Neural cell (in vitro differentiated cells): ENCODE results near the gene REPS2. TPM values are rescaled to one million over a fixed set of nuclear protein-coding genes. Genes with fewer than 3 reads are reported as not detected.

Experiments used
- H2AFZ ChIP-seq: fragments of 200-600, 300-800 bp; sonication (generic), shearing (Covaris generic); 2 replicates; pipeline ENCODE4 v1.6.0; 2014; ENCODE audit warnings: low read depth, mild to moderate bottlenecking, antibody characterized with exemption, low read length, moderate library complexity
- H3F3A ChIP-seq: fragments of 200-600 bp; shearing (Covaris generic); 2 replicates; pipeline ENCODE4 v1.6.1; 2016; ENCODE audit warnings: mild to moderate bottlenecking, moderate library complexity, mixed read lengths, antibody characterized with exemption, low read length; ENCODE audit not compliant: insufficient read depth, poor library complexity, severe bottlenecking
- H3K27ac ChIP-seq: fragments of 200-600, 300-800 bp; sonication (generic), shearing (Covaris generic); 2 replicates; pipeline ENCODE4 v1.5.1; 2014; ENCODE audit warnings: mild to moderate bottlenecking, low read length, moderate library complexity
- H3K27me3 ChIP-seq: fragments of 300-800, 200-600 bp; sonication (generic), shearing (Covaris generic); 2 replicates; pipeline ENCODE4 v1.6.0; 2014; ENCODE audit warnings: mild to moderate bottlenecking, low read depth, low read length, moderate library complexity; ENCODE audit not compliant: insufficient read depth
- H3K36me3 ChIP-seq: fragments of 300-800, 200-600 bp; sonication (generic), shearing (Covaris generic); 2 replicates; pipeline ENCODE4 v1.5.1; 2014; ENCODE audit warnings: mild to moderate bottlenecking, antibody characterized with exemption, low read length, moderate library complexity; ENCODE audit not compliant: insufficient read depth
- H3K4me2 ChIP-seq: fragments of 300-800, 200-600 bp; sonication (generic), shearing (Covaris generic); 2 replicates; pipeline ENCODE4 v1.6.0; 2014; ENCODE audit warnings: mild to moderate bottlenecking, low read length
- H3K4me3 ChIP-seq: fragments of 300-800, 200-600 bp; sonication (generic), shearing (Covaris generic); 2 replicates; pipeline ENCODE4 v1.5.1; 2014; ENCODE audit warnings: mild to moderate bottlenecking, low read length, moderate library complexity
- H3K79me2 ChIP-seq: fragments of 200-600 bp; shearing (Covaris generic); replicated peaks from 2 replicates; pipeline ENCODE4 v1.6.0; 2014; ENCODE audit warnings: mild to moderate bottlenecking, low read length, moderate library complexity; ENCODE audit not compliant: insufficient read depth
- H3K9ac ChIP-seq: fragments of 300-800, 200-600 bp; sonication (generic), shearing (Covaris generic); 2 replicates; pipeline ENCODE4 v1.6.1; 2016; ENCODE audit warnings: mild to moderate bottlenecking, low read length, mixed read lengths
- H3K9me2 ChIP-seq: fragments of 200-600 bp; shearing (Covaris generic); 2 replicates; pipeline ENCODE4 v1.6.1; 2016; ENCODE audit warnings: mild to moderate bottlenecking, low read length, mixed read lengths; ENCODE audit not compliant: insufficient read depth
- H3K9me3 ChIP-seq: fragments of 200-600, 300-800 bp; sonication (generic), shearing (Covaris generic); 2 replicates; pipeline ENCODE4 v1.6.1; 2016; ENCODE audit warnings: mild to moderate bottlenecking, mixed run types, low read length, moderate library complexity, mixed read lengths
- H4K20me1 ChIP-seq: fragments of 200-600 bp; shearing (Covaris generic); 2 replicates; pipeline ENCODE4 v1.6.1; 2016; ENCODE audit warnings: mild to moderate bottlenecking, mixed run types; ENCODE audit not compliant: insufficient read depth
- EP300 ChIP-seq: fragments of 450-650 bp; conservative IDR thresholded peaks from 2 replicates; pipeline ENCODE4 v1.6.1; 2014; ENCODE audit warnings: antibody characterized with exemption, mild to moderate bottlenecking, moderate library complexity; ENCODE audit not compliant: poor library complexity, severe bottlenecking
- EZH2 ChIP-seq: fragments of 200-600, 300-800 bp; shearing (Covaris generic), sonication (generic); IDR thresholded peaks from 2 replicates; pipeline ENCODE4 v1.6.1; 2014; ENCODE audit warnings: antibody characterized with exemption, low read length, borderline replicate concordance, mild to moderate bottlenecking; ENCODE audit not compliant: insufficient read depth, poor library complexity, severe bottlenecking
- MXI1 ChIP-seq: fragments of 450-650 bp; conservative IDR thresholded peaks from 2 replicates; pipeline ENCODE4 v1.6.1; 2014; ENCODE audit warnings: antibody characterized with exemption, mild to moderate bottlenecking; ENCODE audit not compliant: poor library complexity, severe bottlenecking
- POLR2AphosphoS5 ChIP-seq: IDR thresholded peaks from 2 replicates; pipeline ENCODE4 v1.6.1; 2012
- RAD21 ChIP-seq: fragments of 450-650 bp; conservative IDR thresholded peaks from 2 replicates; pipeline ENCODE4 v1.6.1; 2014; ENCODE audit warnings: antibody characterized with exemption, mild to moderate bottlenecking, moderate library complexity
- SMC3 ChIP-seq: fragments of 450-650 bp; conservative IDR thresholded peaks from 2 replicates; pipeline ENCODE4 v1.6.1; 2014; ENCODE audit warnings: antibody characterized with exemption, mild to moderate bottlenecking, moderate library complexity; ENCODE audit not compliant: poor library complexity
- TAF1 ChIP-seq: IDR thresholded peaks from 2 replicates; pipeline ENCODE4 v1.6.1; 2012; ENCODE audit warnings: low read depth
- polyA plus RNA-seq: library from polyadenylated mRNA; depleted of rRNA; stranded (reverse); fragments of >200 nt; gene quantifications from 2 replicates; pipeline ENCODE4 v1.2.3, GENCODE V29; 2014
- TF ChIP-seq, protein P1 (sequence below): fragments of 450-650 bp; IDR thresholded peaks from 2 replicates; pipeline ENCODE4 v1.5.1; 2014; ENCODE audit warnings: antibody characterized with exemption, mild to moderate bottlenecking, moderate library complexity; ENCODE audit not compliant: poor library complexity, severe bottlenecking
- TF ChIP-seq, protein P2 (sequence below): IDR thresholded peaks from 2 replicates; pipeline ENCODE4 v1.6.1; 2012; ENCODE audit warnings: borderline replicate concordance

Gene REPS2
- polyA plus RNA-seq, 1 donor from 2014 or later = 15.1 TPM

DNA sequence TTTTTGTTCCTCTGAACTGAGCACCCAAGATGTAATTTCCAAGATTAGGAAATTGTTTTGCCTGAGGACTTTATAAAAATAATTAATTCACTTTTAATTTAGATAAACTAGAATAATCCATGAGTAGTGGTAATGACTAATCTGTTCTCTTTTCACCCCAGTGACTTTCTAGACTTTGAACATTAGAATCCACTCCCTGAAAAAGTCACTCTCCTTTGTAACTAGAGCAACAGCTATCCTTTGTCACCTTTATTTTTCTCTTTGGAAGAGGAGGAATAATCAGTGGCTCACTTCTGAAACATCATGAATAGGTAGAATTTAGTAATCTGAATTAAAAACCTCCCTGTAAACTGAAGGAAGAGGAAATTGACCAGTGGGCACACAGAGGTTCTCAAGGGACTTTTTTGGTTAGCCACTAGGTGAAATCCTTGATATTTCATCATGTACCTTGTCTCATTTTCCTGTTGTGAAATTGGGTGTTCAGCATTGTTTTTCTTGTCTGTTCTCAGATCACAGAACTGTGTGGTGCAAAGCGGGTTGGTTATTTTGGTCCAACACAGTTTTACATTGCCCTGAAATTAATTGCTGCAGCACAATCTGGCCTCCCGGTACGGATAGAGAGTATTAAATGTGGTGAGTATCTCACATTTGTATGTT, 59.4 kb downstream of the REPS2 start:
- Histone ChIP-seq H4K20me1 (no peaks in the 10 kb centered on the region), H3F3A (no peaks in the 10 kb centered on the region), H3K9ac (no peak overlapping the region), H3K4me2 (no peak overlapping the region), H3K9me3 (no peaks in the 10 kb centered on the region), H2AFZ (no peak overlapping the region), H3K79me2 (no peaks in the 10 kb centered on the region), H3K4me3 (no peak overlapping the region), H3K9me2 (no peaks in the 10 kb centered on the region), H3K36me3 (no peaks in the 10 kb centered on the region), H3K27ac (no peak overlapping the region), H3K27me3 (no peaks in the 10 kb centered on the region)
- TF ChIP-seq EP300 (no peak), MXI1 (no peak), RAD21 (no peak), SMC3 (no peak), POLR2AphosphoS5 (no peak), EZH2 (no peak), TAF1 (no peak)
- TF ChIP-seq, protein P1, sequence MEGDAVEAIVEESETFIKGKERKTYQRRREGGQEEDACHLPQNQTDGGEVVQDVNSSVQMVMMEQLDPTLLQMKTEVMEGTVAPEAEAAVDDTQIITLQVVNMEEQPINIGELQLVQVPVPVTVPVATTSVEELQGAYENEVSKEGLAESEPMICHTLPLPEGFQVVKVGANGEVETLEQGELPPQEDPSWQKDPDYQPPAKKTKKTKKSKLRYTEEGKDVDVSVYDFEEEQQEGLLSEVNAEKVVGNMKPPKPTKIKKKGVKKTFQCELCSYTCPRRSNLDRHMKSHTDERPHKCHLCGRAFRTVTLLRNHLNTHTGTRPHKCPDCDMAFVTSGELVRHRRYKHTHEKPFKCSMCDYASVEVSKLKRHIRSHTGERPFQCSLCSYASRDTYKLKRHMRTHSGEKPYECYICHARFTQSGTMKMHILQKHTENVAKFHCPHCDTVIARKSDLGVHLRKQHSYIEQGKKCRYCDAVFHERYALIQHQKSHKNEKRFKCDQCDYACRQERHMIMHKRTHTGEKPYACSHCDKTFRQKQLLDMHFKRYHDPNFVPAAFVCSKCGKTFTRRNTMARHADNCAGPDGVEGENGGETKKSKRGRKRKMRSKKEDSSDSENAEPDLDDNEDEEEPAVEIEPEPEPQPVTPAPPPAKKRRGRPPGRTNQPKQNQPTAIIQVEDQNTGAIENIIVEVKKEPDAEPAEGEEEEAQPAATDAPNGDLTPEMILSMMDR = no peak
- TF ChIP-seq, protein P2, sequence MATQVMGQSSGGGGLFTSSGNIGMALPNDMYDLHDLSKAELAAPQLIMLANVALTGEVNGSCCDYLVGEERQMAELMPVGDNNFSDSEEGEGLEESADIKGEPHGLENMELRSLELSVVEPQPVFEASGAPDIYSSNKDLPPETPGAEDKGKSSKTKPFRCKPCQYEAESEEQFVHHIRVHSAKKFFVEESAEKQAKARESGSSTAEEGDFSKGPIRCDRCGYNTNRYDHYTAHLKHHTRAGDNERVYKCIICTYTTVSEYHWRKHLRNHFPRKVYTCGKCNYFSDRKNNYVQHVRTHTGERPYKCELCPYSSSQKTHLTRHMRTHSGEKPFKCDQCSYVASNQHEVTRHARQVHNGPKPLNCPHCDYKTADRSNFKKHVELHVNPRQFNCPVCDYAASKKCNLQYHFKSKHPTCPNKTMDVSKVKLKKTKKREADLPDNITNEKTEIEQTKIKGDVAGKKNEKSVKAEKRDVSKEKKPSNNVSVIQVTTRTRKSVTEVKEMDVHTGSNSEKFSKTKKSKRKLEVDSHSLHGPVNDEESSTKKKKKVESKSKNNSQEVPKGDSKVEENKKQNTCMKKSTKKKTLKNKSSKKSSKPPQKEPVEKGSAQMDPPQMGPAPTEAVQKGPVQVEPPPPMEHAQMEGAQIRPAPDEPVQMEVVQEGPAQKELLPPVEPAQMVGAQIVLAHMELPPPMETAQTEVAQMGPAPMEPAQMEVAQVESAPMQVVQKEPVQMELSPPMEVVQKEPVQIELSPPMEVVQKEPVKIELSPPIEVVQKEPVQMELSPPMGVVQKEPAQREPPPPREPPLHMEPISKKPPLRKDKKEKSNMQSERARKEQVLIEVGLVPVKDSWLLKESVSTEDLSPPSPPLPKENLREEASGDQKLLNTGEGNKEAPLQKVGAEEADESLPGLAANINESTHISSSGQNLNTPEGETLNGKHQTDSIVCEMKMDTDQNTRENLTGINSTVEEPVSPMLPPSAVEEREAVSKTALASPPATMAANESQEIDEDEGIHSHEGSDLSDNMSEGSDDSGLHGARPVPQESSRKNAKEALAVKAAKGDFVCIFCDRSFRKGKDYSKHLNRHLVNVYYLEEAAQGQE = no peak

DNA sequence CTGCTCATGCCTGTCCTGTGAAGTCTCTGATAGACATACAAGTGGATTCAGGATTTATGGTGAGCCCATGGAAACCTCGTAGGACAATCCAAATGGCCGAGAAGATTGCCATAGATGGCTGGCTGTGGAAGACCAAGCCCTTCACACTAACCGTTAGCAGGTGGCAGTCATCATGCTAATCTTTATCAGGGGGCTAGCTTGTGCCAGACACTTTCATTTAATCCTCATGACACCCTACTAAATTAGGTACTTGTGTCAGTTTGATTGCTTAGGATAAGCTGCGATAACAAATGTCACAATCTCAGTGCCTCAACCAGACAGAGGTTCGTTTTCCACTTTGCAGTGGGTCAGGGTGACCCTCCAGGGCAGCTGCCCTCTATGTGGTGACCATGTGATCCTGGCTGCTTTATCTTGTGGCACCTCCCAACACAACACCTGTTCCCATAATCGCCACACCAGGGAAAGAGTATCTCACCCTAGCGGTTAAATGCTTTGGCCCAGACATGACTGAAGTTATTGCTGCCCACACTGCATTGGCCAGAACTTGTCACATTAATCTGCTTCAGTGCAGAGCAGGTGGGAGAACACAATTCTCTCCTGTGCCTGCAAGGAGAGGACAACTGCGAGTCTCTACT, 60.8 kb downstream of the REPS2 start:
- Histone ChIP-seq H3F3A (no peaks in the 10 kb centered on the region), H3K27ac (no peak overlapping the region), H3K9ac (no peak overlapping the region), H3K36me3 (no peaks in the 10 kb centered on the region), H2AFZ (no peak overlapping the region), H3K27me3 (no peaks in the 10 kb centered on the region), H4K20me1 (no peaks in the 10 kb centered on the region), H3K4me2 (no peak overlapping the region), H3K4me3 (no peak overlapping the region), H3K9me2 (no peaks in the 10 kb centered on the region), H3K79me2 (no peaks in the 10 kb centered on the region), H3K9me3 (no peaks in the 10 kb centered on the region)
- TF ChIP-seq MXI1 (no peak), EP300 (no peak), RAD21 (no peak)
- TF ChIP-seq, protein P2 = no peak
- TF ChIP-seq, protein P1 = no peak
